H9 (cell line): ENCODE measurements around the gene CHRNB4. TPM values are rescaled to one million over a fixed set of nuclear protein-coding genes. Genes with fewer than 3 reads are reported as not detected.

Experiments used
- DNase-seq: peaks from one replicate; pipeline ENCODE4 v3.0.0-alpha.2; 2017
- H2AFZ ChIP-seq: one replicate; pipeline ENCODE4 v1.6.1; 2013; ENCODE audit warnings: mild to moderate bottlenecking, low read length, control low read depth, moderate library complexity
- H2AK5ac ChIP-seq: 2 replicates; pipeline ENCODE4 v1.6.1; 2013; ENCODE audit warnings: low read length, control low read depth, mixed read lengths; ENCODE audit not compliant: insufficient read length
- H2BK120ac ChIP-seq: one replicate; pipeline ENCODE4 v1.6.1; 2013; ENCODE audit warnings: low read depth, mild to moderate bottlenecking, low read length, control low read depth, inconsistent platforms; ENCODE audit not compliant: poor library complexity, severe bottlenecking
- H2BK12ac ChIP-seq: 2 replicates; pipeline ENCODE4 v1.6.1; 2013; ENCODE audit warnings: low read length, control low read depth, mixed read lengths, low read depth; ENCODE audit not compliant: insufficient read length
- H2BK15ac ChIP-seq: 2 replicates; pipeline ENCODE4 v1.6.1; 2013; ENCODE audit warnings: low read depth, low read length, control low read depth
- H2BK20ac ChIP-seq: one replicate; pipeline ENCODE4 v1.6.1; 2013; ENCODE audit warnings: low read depth, mild to moderate bottlenecking, low read length, control low read depth, inconsistent platforms; ENCODE audit not compliant: poor library complexity, severe bottlenecking
- H2BK5ac ChIP-seq: 2 replicates; pipeline ENCODE4 v1.6.1; 2013; ENCODE audit warnings: low read length, control low read depth, mixed read lengths; ENCODE audit not compliant: insufficient read length
- H3K14ac ChIP-seq: 2 replicates; pipeline ENCODE4 v1.6.1; 2013; ENCODE audit warnings: low read length, control low read depth; ENCODE audit not compliant: insufficient read depth
- H3K18ac ChIP-seq: 2 replicates; pipeline ENCODE4 v1.6.1; 2013; ENCODE audit warnings: low read depth, mild to moderate bottlenecking, mixed read lengths, low read length, control low read depth; ENCODE audit not compliant: insufficient read length
- H3K23ac ChIP-seq: 2 replicates; pipeline ENCODE4 v1.6.1; 2013; ENCODE audit warnings: low read length, control low read depth, mixed read lengths, low read depth; ENCODE audit not compliant: insufficient read length
- H3K23me2 ChIP-seq: 2 replicates; pipeline ENCODE4 v1.6.1; 2013; ENCODE audit warnings: low read depth, mild to moderate bottlenecking, mixed read lengths, low read length, control low read depth; ENCODE audit not compliant: insufficient read length, poor library complexity, severe bottlenecking
- H3K27ac ChIP-seq: 2 replicates; pipeline ENCODE4 v1.5.1; 2013; ENCODE audit warnings: low read length, control low read depth, mixed read lengths, low read depth; ENCODE audit not compliant: insufficient read length
- H3K27me3 ChIP-seq: 2 replicates; pipeline ENCODE4 v1.6.1; 2013; ENCODE audit warnings: low read length, control low read depth, inconsistent platforms; ENCODE audit not compliant: insufficient read depth
- H3K4ac ChIP-seq: 2 replicates; pipeline ENCODE4 v1.6.1; 2013; ENCODE audit warnings: low read depth, mild to moderate bottlenecking, control low read depth, inconsistent platforms, low read length, moderate library complexity
- H3K4me1 ChIP-seq: 2 replicates; pipeline ENCODE4 v1.6.1; 2013; ENCODE audit warnings: low read length, control low read depth, inconsistent platforms; ENCODE audit not compliant: insufficient read depth
- H3K4me2 ChIP-seq: 2 replicates; pipeline ENCODE4 v1.6.1; 2013; ENCODE audit warnings: low read length, control low read depth, mixed read lengths; ENCODE audit not compliant: insufficient read length, insufficient read depth
- H3K56ac ChIP-seq: 2 replicates; pipeline ENCODE4 v1.6.1; 2013; ENCODE audit warnings: low read depth, mild to moderate bottlenecking, mixed read lengths, low read length, control low read depth; ENCODE audit not compliant: insufficient read length
- H3K79me1 ChIP-seq: 2 replicates; pipeline ENCODE4 v1.6.1; 2013; ENCODE audit warnings: low read depth, mild to moderate bottlenecking, moderate library complexity, low read length, control low read depth, inconsistent platforms; ENCODE audit not compliant: insufficient read depth, poor library complexity, severe bottlenecking
- H3K79me2 ChIP-seq: 2 replicates; pipeline ENCODE4 v1.6.1; 2013; ENCODE audit warnings: low read length, control low read depth, inconsistent platforms; ENCODE audit not compliant: insufficient read depth
- H3K9ac ChIP-seq: 2 replicates; pipeline ENCODE4 v1.6.1; 2013; ENCODE audit warnings: low read length, control low read depth, mixed read lengths; ENCODE audit not compliant: insufficient read length; ENCODE audit errors: extremely low read depth
- H3K9me3 ChIP-seq: one replicate; pipeline ENCODE4 v1.6.1; 2013; ENCODE audit warnings: low read depth, low read length, inconsistent platforms; ENCODE audit not compliant: control insufficient read depth
- H3T11ph ChIP-seq: one replicate; pipeline ENCODE4 v1.6.1; 2013; ENCODE audit warnings: mild to moderate bottlenecking, low read length, control low read depth, inconsistent platforms
- H4K20me1 ChIP-seq: one replicate; pipeline ENCODE4 v1.6.1; 2013; ENCODE audit not compliant: control insufficient read depth, insufficient read length, insufficient read depth
- H4K5ac ChIP-seq: 2 replicates; pipeline ENCODE4 v1.6.1; 2013; ENCODE audit warnings: low read depth, mild to moderate bottlenecking, mixed read lengths, low read length, control low read depth; ENCODE audit not compliant: insufficient read length
- H4K8ac ChIP-seq: replicated peaks from 2 replicates; pipeline ENCODE4 v1.6.1; 2013; ENCODE audit warnings: low read length, control low read depth, mixed read lengths, low read depth; ENCODE audit not compliant: insufficient read length
- H4K91ac ChIP-seq: 2 replicates; pipeline ENCODE4 v1.6.1; 2013; ENCODE audit warnings: low read depth, mild to moderate bottlenecking, moderate library complexity, mixed read lengths, low read length, control low read depth; ENCODE audit not compliant: insufficient read length
- H3K27ac Mint-ChIP-seq, 3 experiments: 2 replicates in 2 of 3; 3 replicates in 1 of 3; pipeline ENCODE4 v1.8.0; 2020 to 2021; ENCODE audit warnings: mixed read lengths in 3 of 3, mild to moderate bottlenecking in 1 of 3, moderate library complexity in 1 of 3
- H3K27me3 Mint-ChIP-seq: 2 replicates; pipeline ENCODE4 v1.8.0; 2021; ENCODE audit warnings: low read depth, mild to moderate bottlenecking, moderate library complexity, mixed read lengths
- H3K36me3 Mint-ChIP-seq, 3 experiments: 2 replicates in 2 of 3; 3 replicates in 1 of 3; pipeline ENCODE4 v1.8.0; 2020 to 2021; ENCODE audit warnings: low read depth in 3 of 3, mixed read lengths in 3 of 3; ENCODE audit not compliant: insufficient read depth in 1 of 3
- H3K4me1 Mint-ChIP-seq, 2 experiments: 2 replicates each; pipeline ENCODE4 v1.8.0; 2020; ENCODE audit warnings: mixed read lengths in 2 of 2
- H3K4me3 Mint-ChIP-seq, 2 experiments: 2 replicates in 1 of 2; 3 replicates in 1 of 2; pipeline ENCODE4 v1.8.0; 2020 to 2021; ENCODE audit warnings: mild to moderate bottlenecking in 2 of 2, mixed read lengths in 2 of 2, moderate library complexity in 1 of 2
- H3K9me3 Mint-ChIP-seq, 2 experiments: 2 replicates in 1 of 2; 3 replicates in 1 of 2; pipeline ENCODE4 v1.8.0; 2020; ENCODE audit warnings: mild to moderate bottlenecking in 2 of 2, mixed read lengths in 2 of 2, moderate library complexity in 1 of 2
- WGBS: extraction: QIAGEN DNeasy Blood & Tissue Kit; methylation state at CpG from one replicate; pipeline ENCODE4 v1.1.7; 2013; ENCODE audit warnings: missing lambda C conversion rate, low lambda C conversion rate, mixed read lengths; ENCODE audit not compliant: insufficient read length; ENCODE audit errors: extremely low coverage; 5-methylcytosine and 5-hydroxymethylcytosine counted together
- total RNA-seq: library from RNA; stranded (reverse); gene quantifications from 2 replicates; pipeline ENCODE4 v1.2.1, GENCODE V29; 2021
- TF ChIP-seq, protein P1 (sequence below): fragments of 200-600 bp; sonication (generic); conservative IDR thresholded peaks from 3 replicates; pipeline ENCODE4 v1.8.0; 2021; ENCODE audit warnings: antibody characterized with exemption, mild to moderate bottlenecking

CHRNB4 gene
- total RNA-seq, 1 experiment from 2014 or later = 1.9 TPM

DNA sequence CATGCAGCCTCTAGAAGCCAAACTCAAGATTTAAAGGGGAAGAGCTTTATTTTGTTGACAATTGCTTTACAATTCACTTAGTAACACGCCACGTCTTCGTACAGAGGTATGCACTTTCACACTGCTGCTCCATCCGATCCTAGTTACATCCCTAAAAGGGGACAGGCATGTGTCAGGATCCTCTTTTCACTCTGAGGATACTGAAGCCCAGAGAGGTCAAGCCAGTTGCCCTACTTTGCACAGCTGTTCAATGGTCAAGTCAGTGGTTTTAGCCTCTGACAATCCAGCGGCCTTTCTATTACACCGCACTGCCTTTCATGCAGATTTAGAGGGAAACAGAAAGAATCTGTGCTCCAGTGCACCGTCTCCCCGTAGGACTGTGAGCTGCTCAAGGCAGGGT lies 44.9 kb upstream of the CHRNB4 start:
- Mint-ChIP-seq H3K4me3 (no peak overlapping the region), H3K9me3 (no peaks in the 10 kb centered on the region; a peak in 1 of 5 replicates), H3K4me1 (peaks cover 44 to 46% of the 10 kb centered on the region in 2 experiments), H3K27me3 (no peaks in the 10 kb centered on the region; the same call in none of the 2 replicates), H3K27ac (peak overlapping the region in 1 of 3 experiments; percentile 72; a peak in 1 of 7 replicates), H3K36me3 (no peaks in the 10 kb centered on the region)
- H4K91ac ChIP-seq = no peak overlapping the region
- no peak overlapping the region for H2BK12ac ChIP-seq
- H4K8ac ChIP-seq = no peak overlapping the region
- H3K79me1 ChIP-seq = no peaks in the 10 kb centered on the region
- H3K27me3 ChIP-seq = no peaks in the 10 kb centered on the region
- H3K23me2 ChIP-seq = no peaks in the 10 kb centered on the region
- H3K27ac ChIP-seq = no peak overlapping the region
- no peak overlapping the region for H2BK120ac ChIP-seq
- H3K79me2 ChIP-seq = no peaks in the 10 kb centered on the region
- H2AK5ac ChIP-seq = no peak overlapping the region
- no peak overlapping the region for H2BK20ac ChIP-seq
- no peak overlapping the region for H3K4me2 ChIP-seq
- no peak for DNase-seq
- WGBS = no CpG with 5 or more reads among the region's 8 CpGs
- H2BK15ac ChIP-seq = no peak overlapping the region
- no peak overlapping the region for H3K9ac ChIP-seq
- no peak overlapping the region for H3K4ac ChIP-seq
- no peak overlapping the region for H2BK5ac ChIP-seq
- no peaks in the 10 kb centered on the region for H4K20me1 ChIP-seq
- no peak overlapping the region for H4K5ac ChIP-seq
- no peak overlapping the region for H3K14ac ChIP-seq
- peaks cover 12% of the 10 kb centered on the region for H3K4me1 ChIP-seq
- no peak overlapping the region for H3T11ph ChIP-seq
- no peak overlapping the region for H3K56ac ChIP-seq
- no peaks in the 10 kb centered on the region for H3K9me3 ChIP-seq
- TF ChIP-seq, protein P1, sequence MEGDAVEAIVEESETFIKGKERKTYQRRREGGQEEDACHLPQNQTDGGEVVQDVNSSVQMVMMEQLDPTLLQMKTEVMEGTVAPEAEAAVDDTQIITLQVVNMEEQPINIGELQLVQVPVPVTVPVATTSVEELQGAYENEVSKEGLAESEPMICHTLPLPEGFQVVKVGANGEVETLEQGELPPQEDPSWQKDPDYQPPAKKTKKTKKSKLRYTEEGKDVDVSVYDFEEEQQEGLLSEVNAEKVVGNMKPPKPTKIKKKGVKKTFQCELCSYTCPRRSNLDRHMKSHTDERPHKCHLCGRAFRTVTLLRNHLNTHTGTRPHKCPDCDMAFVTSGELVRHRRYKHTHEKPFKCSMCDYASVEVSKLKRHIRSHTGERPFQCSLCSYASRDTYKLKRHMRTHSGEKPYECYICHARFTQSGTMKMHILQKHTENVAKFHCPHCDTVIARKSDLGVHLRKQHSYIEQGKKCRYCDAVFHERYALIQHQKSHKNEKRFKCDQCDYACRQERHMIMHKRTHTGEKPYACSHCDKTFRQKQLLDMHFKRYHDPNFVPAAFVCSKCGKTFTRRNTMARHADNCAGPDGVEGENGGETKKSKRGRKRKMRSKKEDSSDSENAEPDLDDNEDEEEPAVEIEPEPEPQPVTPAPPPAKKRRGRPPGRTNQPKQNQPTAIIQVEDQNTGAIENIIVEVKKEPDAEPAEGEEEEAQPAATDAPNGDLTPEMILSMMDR = no peak
- H2AFZ ChIP-seq = no peak overlapping the region
- H3K18ac ChIP-seq = no peak overlapping the region
- no peak overlapping the region for H3K23ac ChIP-seq
